HG03280 (cell line): ENCODE data around the gene OBSCN.

Experiments
- ATAC-seq: cut with Tn5 transposase; IDR thresholded peaks from one replicate; pipeline ENCODE4 v1.9.1; 2021; ENCODE audit warnings: mild to moderate bottlenecking, moderate library complexity; ENCODE audit not compliant: unreplicated experiment

The OBSCN gene

GRCh38 chr1:228424685-228425660 lies 217.1 kb downstream of the OBSCN start:
- no peak for ATAC-seq

- no peak for ATAC-seq
These were observed 218.8 kb downstream of the OBSCN start for GRCh38 chr1:228426518-228427175.

GRCh38 chr1:228428412-228428811 lies 220.6 kb downstream of the OBSCN start:
- ATAC-seq = no peak
